Hematopoietic multipotent progenitor cell treated with erythropoietin and hydrocortisone succinate and interleukin-3 and kit ligand, for 8 days (in vitro differentiated cells): ENCODE data around the gene KCNIP4.
"Not testable (repeated sequence)": the region's sequence is repeated elsewhere in the genome, so short reads cannot be mapped to it uniquely, and the experiment has no call there.

Experiments used
- DNase-seq: peaks from one replicate; pipeline ENCODE4 v3.0.0-alpha.2; 2015

The KCNIP4 gene

DNA sequence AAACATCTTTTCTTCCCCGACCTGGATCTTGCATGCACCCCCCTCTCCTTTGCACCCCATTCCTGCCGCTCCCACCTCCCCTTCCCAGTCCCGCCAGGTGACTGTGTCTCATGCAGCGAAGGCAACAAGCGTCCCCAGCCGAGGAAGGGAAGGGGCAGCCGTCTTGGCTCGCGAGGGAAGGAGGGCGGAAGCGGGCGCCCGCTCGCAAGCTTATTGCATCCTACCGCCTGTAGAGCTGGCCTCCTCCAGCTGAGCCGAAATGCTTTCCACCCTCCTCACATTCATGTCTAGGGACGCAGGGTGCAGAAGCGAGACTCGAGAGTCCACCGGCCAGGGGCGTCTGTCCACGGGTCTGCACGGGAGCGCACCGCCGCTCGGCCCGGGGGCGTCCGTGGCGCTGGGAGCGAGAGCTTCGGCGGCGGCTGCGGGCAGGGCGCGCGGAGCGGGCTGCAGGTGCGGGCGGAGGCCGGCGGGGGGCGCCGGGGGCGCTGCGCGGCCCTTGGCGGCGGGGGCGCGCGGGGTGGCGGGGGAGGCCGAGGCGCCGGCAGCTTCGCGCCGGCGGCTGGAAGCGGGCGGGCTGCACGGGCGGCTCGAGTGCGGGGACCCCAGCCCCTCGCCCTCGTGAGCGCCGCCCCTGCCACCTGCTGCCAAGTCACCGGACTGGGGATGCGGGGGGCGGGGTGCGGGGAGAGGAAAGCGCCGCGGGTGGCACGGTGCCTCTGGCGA lies at the start of gene KCNIP4:
Gene KCNIP4 (minus strand): TSS at position 426 of the 726 bp plus-strand sequence.
- no peak for DNase-seq

GRCh38 chr4:21996618-21997017 lies 48.0 kb upstream of the KCNIP4 start:
- DNase-seq: not testable (repeated sequence)

DNA sequence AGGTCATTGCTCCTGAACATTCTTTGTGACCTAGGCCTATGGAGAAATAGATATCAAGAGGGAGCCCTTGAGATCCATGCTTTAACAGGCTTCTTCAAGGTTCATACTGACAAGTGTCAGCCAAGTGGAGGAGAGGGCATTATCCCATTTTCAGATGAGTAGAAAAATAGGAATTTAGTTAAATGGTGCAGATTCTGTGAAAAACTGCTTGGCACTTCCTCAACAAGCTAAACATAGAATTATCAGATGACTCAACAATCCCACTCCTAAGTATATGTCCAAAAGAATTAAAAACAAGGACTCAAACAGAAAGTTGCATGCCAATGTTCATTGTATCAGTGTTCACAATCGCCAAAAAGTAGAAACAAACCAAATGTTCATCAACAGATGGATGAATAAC lies 43.8 kb upstream of the KCNIP4 start:
- no peak for DNase-seq

GRCh38 chr4:21991562-21991961 lies 43.0 kb upstream of the KCNIP4 start:
- no peak for DNase-seq

- DNase-seq: no peak
Observed at GRCh38 chr4:21991050-21991449, 42.5 kb upstream of the KCNIP4 start.

- no peak for DNase-seq
Observed at GRCh38 chr4:21989351-21989750, 40.8 kb upstream of the KCNIP4 start.

GRCh38 chr4:21986307-21986706 lies 37.7 kb upstream of the KCNIP4 start:
- DNase-seq: no peak

- DNase-seq: no peak
Observed at GRCh38 chr4:21982087-21982486, 33.5 kb upstream of the KCNIP4 start.

DNA sequence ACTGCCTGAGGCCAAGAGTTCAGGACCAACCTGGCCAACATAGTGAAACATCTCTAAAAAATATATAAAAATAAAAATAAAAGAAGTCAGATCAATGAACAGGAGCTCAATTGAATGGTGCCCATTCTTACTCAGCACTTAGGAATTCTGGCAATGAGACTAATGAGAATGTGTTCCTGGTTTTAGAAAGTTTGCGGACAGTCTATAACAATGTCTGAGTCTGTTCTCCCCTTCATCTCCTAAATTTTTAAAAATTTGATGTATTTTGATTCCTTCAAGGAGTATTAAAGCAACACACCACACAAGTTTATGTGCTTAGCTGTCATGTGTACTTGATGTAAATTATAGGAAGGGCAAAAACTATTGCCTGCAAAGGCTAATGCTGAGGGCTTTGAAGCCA lies 30.6 kb upstream of the KCNIP4 start:
- DNase-seq: no peak

- DNase-seq: no peak
Observed at GRCh38 chr4:21976166-21976565, 27.6 kb upstream of the KCNIP4 start.

DNA sequence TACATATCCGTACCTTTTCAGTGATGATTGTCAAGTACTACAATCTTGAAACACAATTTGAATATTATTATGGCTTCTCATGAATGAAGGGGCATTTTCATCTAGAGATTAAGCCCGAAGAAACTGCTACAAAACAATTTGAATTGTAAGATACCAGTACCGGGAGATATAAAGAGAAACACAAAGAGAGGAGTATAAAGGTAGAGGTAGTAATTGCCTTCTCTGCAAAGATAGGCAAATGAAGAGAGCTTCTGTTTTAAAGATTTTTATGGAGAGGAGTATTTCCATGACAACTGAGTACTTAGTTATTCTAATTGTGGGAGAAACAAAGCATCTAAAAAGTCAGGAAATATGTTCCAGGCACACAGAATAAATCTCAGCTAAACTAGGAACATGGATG lies 25.3 kb upstream of the KCNIP4 start:
- no peak for DNase-seq

DNA sequence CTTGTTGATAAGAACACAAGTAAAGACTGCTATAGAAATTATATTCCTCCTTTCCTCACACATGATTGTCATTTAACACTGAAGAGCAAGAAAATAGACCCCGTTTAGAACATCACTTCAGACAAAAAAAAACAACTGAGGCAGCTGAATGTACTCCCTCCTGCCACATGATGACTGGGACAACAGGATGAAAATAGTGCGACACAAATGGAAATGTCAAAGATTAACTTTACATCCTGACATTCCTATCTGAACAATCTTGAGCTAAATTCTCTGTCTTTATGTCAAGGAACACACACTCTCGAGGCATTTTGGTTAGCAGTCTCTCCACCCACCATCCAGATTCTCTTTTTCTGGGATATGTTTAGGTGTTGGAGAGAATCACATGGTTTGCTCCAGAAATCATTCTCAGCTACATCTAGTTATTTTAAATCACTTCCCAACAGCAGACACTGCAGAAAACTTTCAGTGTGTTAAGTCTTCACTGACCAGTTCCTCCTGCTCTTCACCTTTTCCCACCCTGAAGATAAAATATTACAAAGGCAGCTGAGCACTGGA lies 16.3 kb upstream of the KCNIP4 start:
- no peak for DNase-seq

DNA sequence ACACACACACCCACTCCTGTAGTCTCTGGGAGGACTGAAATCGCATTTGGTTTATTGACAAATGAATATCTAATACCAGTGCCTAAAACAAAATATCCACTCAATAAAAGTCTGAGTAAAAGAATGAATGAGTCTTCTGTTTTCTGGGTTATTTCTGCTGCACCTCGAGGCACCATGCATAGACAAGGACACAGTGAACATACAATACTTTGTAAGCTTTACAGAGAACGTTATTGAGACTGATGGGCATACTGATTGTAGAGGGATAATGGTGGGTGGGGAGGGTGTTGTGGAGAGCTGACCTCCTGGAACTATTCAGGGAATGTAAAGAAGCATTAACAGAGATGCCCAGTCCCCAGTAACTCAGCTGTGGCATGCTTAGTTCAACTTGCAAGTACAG lies 14.1 kb upstream of the KCNIP4 start:
- DNase-seq: no peak

DNA sequence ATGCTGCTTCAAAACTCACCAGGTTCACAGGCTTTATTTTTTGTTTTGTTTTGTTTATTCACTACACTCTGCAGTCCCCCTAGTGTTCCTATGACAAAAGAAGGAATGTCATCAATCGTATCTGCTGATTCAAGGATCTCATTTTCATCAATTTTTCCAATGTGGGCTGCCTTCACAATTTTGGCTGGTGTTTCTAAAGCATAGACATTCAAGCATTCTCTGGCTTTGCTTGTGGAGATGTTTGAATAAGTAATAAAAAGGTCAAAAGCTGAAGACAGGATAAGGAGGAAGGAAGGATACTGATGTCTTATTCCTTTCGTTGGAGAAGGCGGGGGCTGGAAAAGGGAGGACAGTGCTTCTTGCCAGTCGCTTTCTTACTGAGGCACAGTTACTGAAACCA lies 12.2 kb upstream of the KCNIP4 start:
- no peak for DNase-seq

DNA sequence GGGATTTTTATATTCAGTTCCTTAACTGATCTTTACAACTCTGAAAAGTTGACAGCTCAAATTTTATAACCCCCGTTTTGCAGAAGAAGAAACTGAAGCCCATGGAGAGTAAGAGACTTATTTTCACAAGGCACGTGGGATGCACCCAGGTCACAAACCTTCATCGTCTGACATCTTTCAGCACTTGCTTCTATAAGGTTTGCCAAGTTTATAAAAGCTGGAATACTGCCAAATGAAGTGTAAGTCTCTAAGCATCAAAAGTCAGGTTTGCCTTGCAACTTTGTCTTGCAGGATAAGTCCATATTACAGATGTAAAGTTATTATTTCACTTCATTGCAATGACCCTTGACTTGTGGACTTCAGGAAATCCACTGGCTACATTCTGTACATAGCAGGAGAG lies 6.3 kb upstream of the KCNIP4 start:
- DNase-seq: no peak

GRCh38 chr4:21953653-21954052 lies 5.1 kb upstream of the KCNIP4 start:
- DNase-seq: no peak

GRCh38 chr4:21952549-21952948 lies 4.0 kb upstream of the KCNIP4 start:
- DNase-seq: no peak

- no peak for DNase-seq
Observed at GRCh38 chr4:21949073-21949457, 493 bp upstream of the KCNIP4 start.

DNA sequence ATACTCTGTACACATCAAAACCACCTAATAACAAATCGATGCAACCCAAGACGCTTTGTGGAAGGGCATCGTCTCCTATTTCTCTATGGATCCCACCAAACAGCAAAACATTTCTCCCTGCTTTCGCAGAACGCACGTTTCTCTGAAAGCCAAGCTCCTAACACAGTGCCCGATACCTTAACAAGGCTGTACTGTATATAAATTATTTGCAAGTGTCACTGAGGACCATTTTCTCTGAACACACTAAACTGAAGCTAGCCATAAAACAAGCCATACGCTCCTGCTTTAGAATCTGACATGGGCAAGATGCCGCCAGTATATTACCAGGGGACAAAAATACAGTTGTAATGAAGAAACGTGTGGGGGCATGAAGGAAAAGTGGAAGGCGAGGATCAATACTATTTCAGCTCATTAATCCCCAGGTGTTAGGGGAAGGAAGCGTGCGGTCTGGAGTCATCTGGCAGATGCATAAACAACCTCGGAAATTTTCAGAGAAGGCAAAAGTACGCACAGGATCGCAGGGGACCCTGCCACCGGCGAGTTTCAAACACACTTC lies 703 bp downstream of the KCNIP4 start:
- DNase-seq: no peak

GRCh38 chr4:21946858-21947257 lies 1.7 kb downstream of the KCNIP4 start:
- DNase-seq: no peak

- DNase-seq: no peak
Observed at GRCh38 chr4:21921526-21922180, 26.9 kb downstream of the KCNIP4 start.

DNA sequence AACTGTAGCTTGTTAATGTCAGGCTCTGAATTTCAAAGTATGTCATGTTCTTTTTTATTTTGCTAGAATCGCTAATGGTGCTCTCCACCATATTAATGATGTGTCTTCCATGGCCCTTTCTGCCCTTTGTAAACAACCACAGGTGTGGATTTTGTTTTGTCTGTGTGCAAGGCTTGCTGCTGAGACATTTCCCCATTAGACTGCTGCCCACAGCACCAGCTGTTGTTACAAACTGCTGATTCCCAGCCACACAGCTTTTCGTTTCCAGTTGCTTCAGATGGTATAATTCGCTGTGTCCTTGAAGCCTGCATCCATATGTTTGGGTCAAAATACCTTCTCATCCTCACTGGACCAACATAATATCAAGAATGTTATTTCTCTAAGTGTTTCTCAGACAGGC lies 32.8 kb downstream of the KCNIP4 start:
- no peak for DNase-seq

DNA sequence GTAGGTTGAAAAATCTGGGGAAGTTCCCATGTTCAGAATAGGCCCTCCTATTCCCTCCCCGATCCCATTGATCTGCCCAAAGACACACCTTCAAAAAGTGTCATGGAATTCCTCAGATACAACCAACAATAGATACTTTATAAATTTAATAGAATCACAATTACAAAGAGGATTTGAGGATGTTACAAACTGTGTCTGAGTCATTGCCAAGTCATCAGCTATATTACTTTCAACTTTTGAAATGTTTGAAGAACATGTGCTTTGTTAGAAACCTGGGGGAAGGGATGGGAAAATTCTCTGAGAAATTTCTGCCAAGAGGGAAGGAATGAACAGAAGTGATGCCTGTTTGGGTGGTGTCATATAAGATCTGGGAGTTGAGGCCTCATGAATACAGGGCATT lies 46.7 kb downstream of the KCNIP4 start:
- no peak for DNase-seq

GRCh38 chr4:21901281-21901680 lies 47.3 kb downstream of the KCNIP4 start:
- no peak for DNase-seq
